Uterus (tissue), 4 donors: ENCODE results near the gene SETD1A. TPM values are rescaled to one million over a fixed set of nuclear protein-coding genes. Genes with fewer than 3 reads are reported as not detected.
"Not testable (repeated sequence)": the region's sequence is repeated elsewhere in the genome, so short reads cannot be mapped to it uniquely, and the experiment has no call there.

Experiments
- DNase-seq, 2 donors: peaks; one replicate each; pipeline ENCODE4 v3.0.0-alpha.2; 2019 to 2020
- H3K27ac ChIP-seq, 2 donors: fragments of 200-600 bp; sonication (generic); 1 replicate in 1 of 2; 2 replicates in 1 of 2; pipeline ENCODE4 v1.5.1; 2016 to 2018
- H3K27me3 ChIP-seq, 2 donors: fragments of 200-600 bp; sonication (generic); one replicate each; pipeline ENCODE4 v1.5.1; 2018 to 2019; ENCODE audit warnings: control low read depth in 1 of 2
- H3K36me3 ChIP-seq, 2 donors: fragments of 200-600 bp; sonication (generic); one replicate each; pipeline ENCODE4 v1.5.1; 2019; ENCODE audit warnings: control low read depth in 1 of 2
- H3K4me1 ChIP-seq, 2 donors: fragments of 200-600 bp; sonication (generic); one replicate each; pipeline ENCODE4 v1.5.1; 2018 to 2019; ENCODE audit warnings: control low read depth in 1 of 2
- H3K4me3 ChIP-seq, 2 donors: fragments of 200-600 bp; sonication (generic); 1 replicate in 1 of 2; 2 replicates in 1 of 2; pipeline ENCODE4 v1.5.1; 2018 to 2019; ENCODE audit warnings: mild to moderate bottlenecking in 1 of 2
- H3K9me3 ChIP-seq, 2 donors: fragments of 200-600 bp; sonication (generic); one replicate each; pipeline ENCODE4 v1.5.1; 2019; ENCODE audit warnings: control low read depth in 1 of 2
- CTCF ChIP-seq, 4 experiments: fragments of 200-600 bp in 2 of 4; fragments of 450-650 bp in 2 of 4; sonication (generic) in 2 of 4; IDR thresholded peaks; one replicate each; pipeline ENCODE4 v1.5.1; 2016 to 2019; ENCODE audit warnings: antibody characterized with exemption in 4 of 4, mild to moderate bottlenecking in 2 of 4, moderate library complexity in 1 of 4
- POLR2A ChIP-seq, 2 donors: fragments of 450-650 bp; IDR thresholded peaks; one replicate each; pipeline ENCODE4 v1.6.1; 2016; ENCODE audit warnings: antibody characterized with exemption in 2 of 2, mild to moderate bottlenecking in 1 of 2, moderate library complexity in 1 of 2
- intact Hi-C: fragments of 100-400 bp; cut with DNase I; formaldehyde crosslinking; loops from one replicate; pipeline ENCODE4 v1.15.1; 2023; ENCODE audit warnings: low total_unique reads
- total RNA-seq, 4 donors: library from RNA; depleted of rRNA in 3 of 4; stranded (reverse); fragments of >200 nt in 3 of 4; gene quantifications; one replicate each; pipeline versions ENCODE4 v1.1.0 to v1.2.4, GENCODE V29; 2014 to 2023
- donor health status: DM: yes; HTN: yes; CAD: no.

Gene SETD1A
- total RNA-seq, 4 donors from 2014 or later: 2.1 to 31.7 (median 3.5) TPM

GRCh38 chr16:31008149-31008548 lies 50.6 kb downstream of the SETD1A start:
- Histone ChIP-seq H3K4me1 (no peaks in the 10 kb centered on the region), H3K4me3 (no peak overlapping the region), H3K27me3 (peaks cover 0 to 6% of the 10 kb centered on the region in 2 donors), H3K27ac (no peak overlapping the region), H3K36me3 (no peaks in the 10 kb centered on the region), H3K9me3 (no peaks in the 10 kb centered on the region)
- TF ChIP-seq CTCF (IDR thresholded peaks at IDR 0.05) (no peak), POLR2A (IDR thresholded peaks at IDR 0.05) (no peak)
- DNase-seq: no peak
- intact Hi-C loops: no loop called here

DNA sequence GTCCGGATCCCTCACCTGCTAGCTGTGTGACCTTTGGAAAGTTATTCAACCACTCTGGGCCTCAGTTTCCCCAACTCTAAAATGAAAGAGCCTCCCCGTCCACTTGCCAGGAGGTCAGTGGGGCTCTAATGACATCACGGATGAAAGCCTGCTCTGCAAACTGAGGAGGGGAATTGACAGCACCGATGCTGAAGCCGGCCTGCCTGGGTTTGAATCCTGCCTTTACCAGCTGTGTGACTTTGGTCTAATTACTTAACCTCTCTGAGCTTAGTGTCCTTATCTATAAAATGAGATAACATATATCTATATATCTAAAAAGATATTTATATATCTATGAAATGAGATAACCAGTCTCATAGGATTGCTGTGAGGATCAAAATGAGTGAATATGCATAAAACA lies 51.0 kb downstream of the SETD1A start:
- TF ChIP-seq POLR2A (IDR thresholded peaks at IDR 0.05) (no peak), CTCF (IDR thresholded peaks at IDR 0.05) (no peak)
- H3K27ac ChIP-seq: no peak overlapping the region
- H3K4me3 ChIP-seq: no peak overlapping the region
- no peak for DNase-seq
- H3K9me3 ChIP-seq: no peaks in the 10 kb centered on the region
- intact Hi-C loops: no loop called here
- peaks cover 0 to 6% of the 10 kb centered on the region in 2 donors for H3K27me3 ChIP-seq
- no peaks in the 10 kb centered on the region for H3K36me3 ChIP-seq
- no peaks in the 10 kb centered on the region for H3K4me1 ChIP-seq

GRCh38 chr16:31009120-31009519 lies 51.6 kb downstream of the SETD1A start:
- intact Hi-C loops: no loop called here
- H3K4me1 ChIP-seq: no peaks in the 10 kb centered on the region
- H3K9me3 ChIP-seq: no peaks in the 10 kb centered on the region
- peaks cover 0 to 6% of the 10 kb centered on the region in 2 donors for H3K27me3 ChIP-seq
- H3K27ac ChIP-seq: no peak overlapping the region
- no peak for TF ChIP-seq POLR2A (IDR thresholded peaks at IDR 0.05)
- no peak for TF ChIP-seq CTCF (IDR thresholded peaks at IDR 0.05)
- no peaks in the 10 kb centered on the region for H3K36me3 ChIP-seq
- no peak overlapping the region for H3K4me3 ChIP-seq
- no peak for DNase-seq

DNA sequence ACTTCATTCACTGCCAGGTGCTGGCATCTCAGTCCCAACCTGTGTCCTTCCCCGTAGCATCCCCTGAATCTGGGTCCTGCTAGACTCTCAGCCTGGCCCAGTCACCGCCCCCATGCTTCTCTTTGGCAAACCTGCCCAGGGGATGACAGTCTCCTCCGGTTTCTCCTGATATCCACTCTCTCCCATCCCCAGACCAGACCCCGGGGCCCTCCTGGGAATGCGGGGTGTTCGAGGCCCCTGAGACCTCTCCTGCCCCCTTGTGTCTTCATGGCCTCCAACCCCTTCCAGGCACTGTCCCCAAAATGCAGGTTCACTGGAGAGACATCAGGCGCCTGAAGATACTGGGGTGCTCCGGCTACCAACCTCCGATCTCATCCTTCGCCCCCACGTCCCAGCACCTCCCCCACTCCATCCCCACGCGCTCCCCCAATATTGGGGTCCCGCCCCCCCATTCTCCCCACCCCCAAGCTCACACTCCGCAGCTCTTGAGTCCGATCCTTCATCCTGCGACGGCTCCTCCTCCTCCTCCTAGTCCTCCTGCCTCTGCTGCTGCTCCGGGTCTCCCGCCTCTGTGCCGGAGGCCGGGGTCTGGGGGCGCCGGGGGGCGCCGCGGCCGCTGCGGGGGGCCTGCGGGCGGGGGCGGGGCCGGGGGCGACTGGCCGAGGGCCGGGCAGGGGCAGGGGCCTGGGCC lies 52.5 kb downstream of the SETD1A start:
- H3K27me3 ChIP-seq: peaks cover 0 to 6% of the 10 kb centered on the region in 2 donors
- DNase-seq: no peak
- no peak overlapping the region for H3K4me3 ChIP-seq
- H3K9me3 ChIP-seq: no peaks in the 10 kb centered on the region
- intact Hi-C loops: no loop called here
- TF ChIP-seq CTCF (IDR thresholded peaks at IDR 0.05) (no peak), POLR2A (IDR thresholded peaks at IDR 0.05) (no peak)
- no peaks in the 10 kb centered on the region for H3K36me3 ChIP-seq
- H3K4me1 ChIP-seq: no peaks in the 10 kb centered on the region
- H3K27ac ChIP-seq: no peak overlapping the region

- TF ChIP-seq CTCF (IDR thresholded peaks at IDR 0.05) (no peak), POLR2A (IDR thresholded peaks at IDR 0.05) (no peak)
- H3K27ac ChIP-seq: no peak within 1 kb of the TSS
- no peaks in the 10 kb centered on the region for H3K9me3 ChIP-seq
- no peaks in the 10 kb centered on the region for H3K4me1 ChIP-seq
- DNase-seq: peak in 1 of 2 donors; percentile 43
- intact Hi-C loops: no loop called here
- no peak within 1 kb of the TSS for H3K4me3 ChIP-seq
- H3K36me3 ChIP-seq: no peaks in the 10 kb centered on the region
- H3K27me3 ChIP-seq: peaks cover 0 to 6% of the 10 kb centered on the region in 2 donors
Measured at GRCh38 chr16:31010585-31011325, 53.2 kb downstream of the SETD1A start, which contains the start of gene STX1B. STX1B (minus strand) TSS chr16:31010638; CDS start chr16:31010396, 242 bp downstream.

GRCh38 chr16:31011815-31012214 lies 54.3 kb downstream of the SETD1A start:
- H3K27ac ChIP-seq, H3K4me1 ChIP-seq, H3K27me3 ChIP-seq, DNase-seq, H3K36me3 ChIP-seq, intact Hi-C loops, H3K4me3 ChIP-seq, H3K9me3 ChIP-seq: not testable (repeated sequence)

DNA sequence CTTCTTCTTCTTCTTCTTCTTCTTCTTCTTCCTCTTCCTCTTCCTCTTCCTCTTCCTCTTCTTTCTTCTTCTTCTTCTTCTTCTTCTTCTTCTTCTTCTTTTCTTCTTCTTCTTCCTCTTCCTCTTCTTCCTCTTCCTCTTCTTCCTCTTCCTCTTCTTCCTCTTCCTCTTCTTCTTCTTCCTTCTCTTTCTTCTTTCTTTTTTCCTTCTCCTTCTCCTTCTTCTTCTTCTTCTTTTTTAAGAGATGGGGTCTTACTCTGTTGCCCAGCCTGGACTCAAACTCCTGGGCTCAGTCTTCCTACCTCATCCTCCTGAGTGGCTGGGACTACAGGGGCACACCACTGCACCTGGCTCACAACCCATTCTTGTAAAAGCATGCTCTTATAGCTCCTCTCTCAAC lies 55.7 kb downstream of the SETD1A start:
- H3K27me3 ChIP-seq, H3K4me1 ChIP-seq, H3K4me3 ChIP-seq, H3K27ac ChIP-seq, DNase-seq, H3K9me3 ChIP-seq, intact Hi-C loops, H3K36me3 ChIP-seq: not testable (repeated sequence)
